ENCODE measurements around the gene KNDC1.
"Not testable (repeated sequence)": the region's sequence is repeated elsewhere in the genome, so short reads cannot be mapped to it uniquely, and the experiment has no call there.

KNDC1 gene

GRCh38 chr10:133141144-133141957 lies 18.7 kb upstream of the KNDC1 start:
- no peak for DNase-seq (ENCODE audit: low spot score)

DNA sequence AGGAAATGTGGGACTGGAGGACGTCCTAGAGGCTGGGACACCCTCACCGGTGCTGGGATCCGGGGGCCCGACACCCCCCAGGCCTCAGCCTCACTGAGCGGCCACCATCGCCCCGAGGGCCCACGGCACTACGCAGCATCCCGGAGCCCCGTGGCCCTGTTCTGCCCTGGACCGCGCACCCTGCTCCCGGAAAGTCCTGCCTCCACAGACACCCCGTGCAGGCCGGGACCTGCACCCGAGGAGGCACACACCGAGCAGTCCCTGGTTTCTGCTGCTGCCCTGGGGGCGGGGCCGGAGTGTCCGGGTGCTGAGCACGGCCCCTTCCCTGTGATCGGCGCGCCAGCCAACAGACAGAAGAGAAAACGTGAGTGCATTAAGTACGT lies 18.1 kb upstream of the KNDC1 start:
- DNase-seq (ENCODE audit: low spot score): no peak

- DNase-seq (ENCODE audit: low spot score): no peak
These were observed 17.4 kb upstream of the KNDC1 start for GRCh38 chr10:133142523-133143199.

DNA sequence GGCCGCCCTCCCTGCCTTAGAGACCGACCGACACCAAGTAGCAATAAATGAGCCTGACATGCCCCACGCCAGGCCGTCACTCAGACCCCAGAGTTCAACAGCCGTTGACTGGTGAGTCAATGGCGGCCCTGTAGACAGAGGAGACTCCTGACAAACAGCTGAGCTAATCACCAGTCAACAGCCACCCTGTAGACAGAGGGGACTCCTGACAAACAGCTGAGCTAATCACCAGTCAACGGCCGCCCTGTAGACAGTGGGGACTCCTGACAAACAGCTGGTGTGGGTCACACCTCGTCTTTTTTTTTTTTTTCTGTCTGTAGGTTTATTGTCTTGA lies 16.9 kb upstream of the KNDC1 start:
- no peak for DNase-seq (ENCODE audit: low spot score)

- DNase-seq (ENCODE audit: low spot score): no peak
These were observed 16.5 kb upstream of the KNDC1 start for GRCh38 chr10:133143546-133143945.

GRCh38 chr10:133144771-133145170 lies 15.2 kb upstream of the KNDC1 start:
- no peak for DNase-seq (ENCODE audit: low spot score)

- no peak for DNase-seq (ENCODE audit: low spot score)
These were observed 9.8 kb upstream of the KNDC1 start for GRCh38 chr10:133150226-133150625.

- no peak for DNase-seq (ENCODE audit: low spot score)
These were observed 9.4 kb upstream of the KNDC1 start for GRCh38 chr10:133150656-133151055.

- DNase-seq (ENCODE audit: low spot score): not testable (repeated sequence)
These were observed 8.9 kb upstream of the KNDC1 start for GRCh38 chr10:133151071-133151470.

- peak; percentile 35 for DNase-seq (ENCODE audit: low spot score)
These were observed 8.5 kb upstream of the KNDC1 start for GRCh38 chr10:133151543-133151972.

- no peak for DNase-seq (ENCODE audit: low spot score)
These were observed 5.6 kb upstream of the KNDC1 start for GRCh38 chr10:133154411-133154810.

GRCh38 chr10:133154996-133155778 lies 4.8 kb upstream of the KNDC1 start:
- no peak for DNase-seq (ENCODE audit: low spot score)

- DNase-seq (ENCODE audit: low spot score): no peak
These were observed 3.1 kb upstream of the KNDC1 start for GRCh38 chr10:133156674-133157579.

GRCh38 chr10:133157662-133158436 lies 2.2 kb upstream of the KNDC1 start:
- no peak for DNase-seq (ENCODE audit: low spot score)

DNA sequence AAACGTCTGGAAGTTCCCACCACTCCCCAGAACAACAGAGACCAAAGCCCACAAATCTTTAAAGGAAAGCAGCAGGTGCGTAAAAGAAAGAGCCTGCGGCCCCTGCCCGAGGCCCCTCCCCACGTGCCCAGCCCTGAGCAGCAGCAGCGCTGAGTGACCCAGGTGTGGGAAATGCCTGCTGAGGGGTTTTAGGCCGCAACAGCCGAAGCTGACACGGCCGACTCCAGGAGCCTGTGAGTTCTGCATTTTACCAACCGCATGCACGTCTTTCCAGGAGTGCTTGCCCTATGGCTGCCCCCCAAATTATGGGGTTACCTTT lies 1.6 kb upstream of the KNDC1 start:
- no peak for DNase-seq (ENCODE audit: low spot score)

DNA sequence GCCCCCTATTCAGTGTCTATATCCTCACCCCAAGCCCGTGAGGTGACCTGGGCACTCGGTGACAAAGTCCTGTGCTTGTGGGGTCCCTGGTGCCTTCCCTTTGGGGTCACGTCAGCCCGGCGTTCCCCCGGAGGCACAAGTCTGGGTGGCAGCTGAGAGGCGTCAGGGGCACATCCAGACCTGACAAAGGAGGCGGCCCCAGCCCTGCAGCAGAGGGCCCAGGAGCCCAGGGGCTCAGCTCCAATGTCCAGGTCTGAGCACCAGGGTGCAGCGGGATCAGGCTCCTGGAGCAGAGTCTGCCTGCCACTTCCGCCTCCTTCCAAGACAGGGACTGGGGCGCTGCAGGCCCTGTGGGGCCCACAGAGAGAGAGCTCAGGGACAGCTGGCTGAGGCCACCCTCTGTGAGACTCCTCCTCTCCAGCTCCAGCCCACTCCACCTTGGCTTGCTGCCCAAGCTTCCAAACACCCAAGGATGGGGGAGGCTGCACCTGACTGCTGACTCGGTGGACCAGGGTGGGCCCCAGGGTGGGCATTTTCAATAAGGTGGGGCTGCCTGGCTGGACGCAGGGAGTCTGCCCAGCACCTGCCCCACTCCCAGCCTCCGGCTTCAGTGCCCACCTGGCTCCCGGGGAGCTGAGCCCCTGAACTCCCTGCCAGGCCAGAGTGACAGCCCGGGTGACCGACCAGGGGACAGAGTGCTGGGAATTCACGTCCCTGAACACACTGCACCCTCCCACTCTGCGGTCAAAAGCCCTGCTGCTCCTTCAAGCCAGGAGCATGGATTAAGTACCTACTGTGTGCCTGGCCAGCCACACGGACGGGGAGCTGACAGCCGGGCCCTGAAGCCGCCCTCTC lies 1.0 kb upstream of the KNDC1 start:
- DNase-seq (ENCODE audit: low spot score): peak; percentile 5

- DNase-seq (ENCODE audit: low spot score): no peak
These were observed 439 bp upstream of the KNDC1 start for GRCh38 chr10:133159611-133159949.

- DNase-seq (ENCODE audit: low spot score): no peak
These were observed 930 bp downstream of the KNDC1 start for GRCh38 chr10:133160826-133161471.

- no peak for DNase-seq (ENCODE audit: low spot score)
These were observed 1.6 kb downstream of the KNDC1 start for GRCh38 chr10:133161486-133162109.

Data from kidney tubule cell (primary cell).